GM12891 (cell line): ENCODE results near the gene PDE3A.

Experiments used
- POLR2A ChIP-seq: IDR thresholded peaks from 2 replicates; pipeline ENCODE4 v1.6.1; 2011; ENCODE audit warnings: low read depth, low read length, control low read depth
- POLR2AphosphoS5 ChIP-seq: IDR thresholded peaks from 2 replicates; pipeline ENCODE4 v1.6.1; 2011; ENCODE audit warnings: low read depth, low read length, control low read depth

DNA sequence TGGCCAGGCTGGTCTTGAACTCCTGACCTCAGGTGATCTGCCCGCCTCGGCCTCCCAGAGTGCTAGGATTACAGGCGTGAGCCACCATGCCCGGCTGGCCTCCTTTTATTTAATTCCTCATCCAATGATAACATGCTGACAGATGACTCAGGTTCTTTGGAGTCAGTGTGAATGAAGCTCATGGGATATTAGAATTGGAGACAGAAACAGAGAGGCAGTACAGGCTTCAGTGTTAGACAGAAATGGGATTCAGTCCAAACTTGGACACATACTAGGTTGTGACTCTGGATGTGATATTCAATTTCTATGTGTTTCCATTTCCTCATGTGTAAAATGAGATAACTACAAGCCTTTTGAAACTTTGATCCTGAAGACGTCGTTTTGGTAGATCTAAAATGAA, 47.3 kb downstream of the PDE3A start:
- TF ChIP-seq POLR2A (no peak), POLR2AphosphoS5 (no peak)
